ENCODE data around the gene EFHC2. TPM values are rescaled to one million over a fixed set of nuclear protein-coding genes. Genes with fewer than 3 reads are reported as not detected.

The EFHC2 gene
- total RNA-seq, 1 experiment from 2014 or later, result not detected

GRCh38 chrX:44247468-44247867, 96.0 kb downstream of the EFHC2 start:
- no peak for DNase-seq (ENCODE audit: low read depth, low spot score)
- in situ Hi-C loops (cut with HindIII; ENCODE audit: low pct_unique_long_range_greater_than_20kb, low sequenced_read_pairs), result no loop called here

- no peak for DNase-seq (ENCODE audit: low read depth, low spot score)
- in situ Hi-C loops (cut with HindIII; ENCODE audit: low pct_unique_long_range_greater_than_20kb, low sequenced_read_pairs), result no loop called here
Observed at GRCh38 chrX:44246826-44247225, 96.6 kb downstream of the EFHC2 start.

DNA sequence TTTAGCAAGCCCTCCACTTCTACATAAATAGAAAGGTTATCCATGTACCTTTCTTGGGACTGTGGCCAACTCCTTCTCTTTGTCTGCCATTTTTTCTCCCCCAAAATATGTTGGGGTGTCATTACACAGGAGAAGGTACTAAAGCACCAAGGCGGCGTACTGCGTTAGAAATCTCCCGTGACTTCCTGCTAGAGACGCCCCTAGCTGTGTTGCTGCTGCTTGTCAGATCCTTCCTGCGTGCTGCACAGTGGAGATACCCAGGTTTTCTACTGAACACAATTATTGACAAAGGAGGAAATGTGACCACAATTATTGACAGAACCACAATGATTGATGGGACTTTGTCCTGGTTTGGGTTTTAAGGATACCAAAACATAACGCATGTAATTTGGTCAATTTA, 97.7 kb downstream of the EFHC2 start:
- no peak for DNase-seq (ENCODE audit: low read depth, low spot score)
- in situ Hi-C loops (cut with HindIII; ENCODE audit: low pct_unique_long_range_greater_than_20kb, low sequenced_read_pairs), result no loop called here

- peak; percentile 39 for DNase-seq (ENCODE audit: low read depth, low spot score)
- in situ Hi-C loops (cut with HindIII; ENCODE audit: low pct_unique_long_range_greater_than_20kb, low sequenced_read_pairs), result no loop called here
Observed at GRCh38 chrX:44244008-44244407, 99.5 kb downstream of the EFHC2 start.

DNA sequence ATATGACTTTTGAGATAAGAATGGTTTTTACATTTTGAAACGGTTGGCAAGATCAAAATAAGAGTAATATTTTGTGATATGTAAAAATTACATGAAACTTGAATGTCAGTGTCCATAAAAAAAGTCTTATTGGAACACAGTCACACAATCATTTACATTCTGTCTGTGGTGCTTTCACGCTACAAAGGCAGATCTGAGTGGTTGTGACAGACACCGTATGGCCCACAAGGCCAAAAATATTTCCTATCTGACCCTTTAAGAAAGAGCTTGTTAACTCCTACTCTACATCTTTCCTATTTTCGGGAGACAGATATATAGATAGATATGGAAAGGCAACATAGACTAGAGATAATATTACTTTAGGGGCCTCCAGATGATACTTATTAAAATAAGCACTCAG, 101.9 kb downstream of the EFHC2 start:
- in situ Hi-C loops (cut with HindIII; ENCODE audit: low pct_unique_long_range_greater_than_20kb, low sequenced_read_pairs), result no loop called here
- no peak for DNase-seq (ENCODE audit: low read depth, low spot score)

GRCh38 chrX:44240036-44240435, 103.4 kb downstream of the EFHC2 start:
- DNase-seq (ENCODE audit: low read depth, low spot score), result no peak
- in situ Hi-C loops (cut with HindIII; ENCODE audit: low pct_unique_long_range_greater_than_20kb, low sequenced_read_pairs), result no loop called here

- DNase-seq (ENCODE audit: low read depth, low spot score), result no peak
- in situ Hi-C loops (cut with HindIII; ENCODE audit: low pct_unique_long_range_greater_than_20kb, low sequenced_read_pairs), result no loop called here
Observed at GRCh38 chrX:44239036-44239435, 104.4 kb downstream of the EFHC2 start.

GRCh38 chrX:44235534-44235933, 107.9 kb downstream of the EFHC2 start:
- in situ Hi-C loops (cut with HindIII; ENCODE audit: low pct_unique_long_range_greater_than_20kb, low sequenced_read_pairs), result no loop called here

DNA sequence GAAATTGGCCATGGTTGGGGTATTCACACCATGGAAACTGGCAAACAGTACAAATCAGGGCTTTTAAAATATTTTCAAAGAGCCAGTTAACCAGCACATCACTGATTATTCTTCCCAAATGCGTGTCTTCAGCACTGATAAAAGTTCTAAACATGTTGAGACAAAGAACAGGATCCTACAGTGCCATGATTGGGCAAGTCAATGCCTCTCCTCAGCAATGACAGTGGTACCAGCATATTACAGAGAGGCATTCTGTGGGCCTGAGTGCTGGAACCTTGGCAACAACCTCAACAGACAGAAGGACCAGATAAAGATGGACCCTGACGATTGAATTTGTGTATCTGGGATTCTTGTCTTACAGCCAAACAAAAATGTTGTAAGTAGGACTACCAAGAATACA, 108.9 kb downstream of the EFHC2 start:
- in situ Hi-C loops (cut with HindIII; ENCODE audit: low pct_unique_long_range_greater_than_20kb, low sequenced_read_pairs), result no loop called here
- no peak for DNase-seq (ENCODE audit: low read depth, low spot score)

More at GRCh38 chrX:44235534-44235933, 107.9 kb downstream of the EFHC2 start:
- no peak for DNase-seq (ENCODE audit: low read depth, low spot score)

DNA sequence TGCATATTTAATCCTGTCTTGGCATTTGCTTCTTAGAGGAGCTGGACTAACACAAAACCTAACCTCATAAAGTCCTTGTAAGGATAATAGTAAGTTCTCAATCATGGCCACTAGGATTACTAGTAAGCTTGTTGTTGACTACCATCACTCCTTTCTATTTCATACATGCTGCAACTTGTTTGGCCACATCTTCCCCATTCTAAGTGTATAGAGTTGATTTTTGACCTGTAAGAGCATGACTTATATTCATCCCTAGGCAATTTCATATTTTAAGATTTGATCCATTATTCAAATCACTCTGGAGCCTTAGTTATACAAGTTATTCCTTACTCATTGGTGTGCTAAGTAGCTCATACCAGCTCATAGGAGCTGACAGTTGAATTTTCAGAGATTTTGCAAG, 109.4 kb downstream of the EFHC2 start:
- no peak for DNase-seq (ENCODE audit: low read depth, low spot score)
- in situ Hi-C loops (cut with HindIII; ENCODE audit: low pct_unique_long_range_greater_than_20kb, low sequenced_read_pairs), result no loop called here

- no peak for DNase-seq (ENCODE audit: low read depth, low spot score)
- in situ Hi-C loops (cut with HindIII; ENCODE audit: low pct_unique_long_range_greater_than_20kb, low sequenced_read_pairs), result no loop called here
Observed at GRCh38 chrX:44232081-44232480, 111.4 kb downstream of the EFHC2 start.

- in situ Hi-C loops (cut with HindIII; ENCODE audit: low pct_unique_long_range_greater_than_20kb, low sequenced_read_pairs), result no loop called here
Observed at GRCh38 chrX:44228621-44229020, 114.9 kb downstream of the EFHC2 start.

DNA sequence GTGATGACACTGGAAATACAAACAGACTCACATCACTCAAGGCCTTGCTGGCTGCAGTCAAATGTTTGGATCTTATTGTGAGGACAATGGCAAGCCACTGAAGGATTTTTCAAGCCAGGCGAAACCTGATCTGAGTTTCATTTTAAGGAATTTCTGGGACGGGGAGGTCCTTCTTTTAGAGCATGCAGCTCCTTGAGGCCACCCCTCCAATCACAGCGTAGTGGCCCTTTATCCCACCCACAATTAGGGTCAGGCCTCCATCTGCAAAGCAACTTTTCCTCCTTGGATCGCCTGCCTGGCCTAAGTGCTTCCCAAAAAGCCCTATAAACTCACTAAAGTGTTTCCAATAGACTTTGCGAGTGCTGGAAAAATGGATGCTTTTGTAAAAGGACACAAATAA, 115.5 kb downstream of the EFHC2 start:
- in situ Hi-C loops (cut with HindIII; ENCODE audit: low pct_unique_long_range_greater_than_20kb, low sequenced_read_pairs), result no loop called here
- no peak for DNase-seq (ENCODE audit: low read depth, low spot score)

More at GRCh38 chrX:44228621-44229020, 114.9 kb downstream of the EFHC2 start:
- DNase-seq (ENCODE audit: low read depth, low spot score), result no peak

DNA sequence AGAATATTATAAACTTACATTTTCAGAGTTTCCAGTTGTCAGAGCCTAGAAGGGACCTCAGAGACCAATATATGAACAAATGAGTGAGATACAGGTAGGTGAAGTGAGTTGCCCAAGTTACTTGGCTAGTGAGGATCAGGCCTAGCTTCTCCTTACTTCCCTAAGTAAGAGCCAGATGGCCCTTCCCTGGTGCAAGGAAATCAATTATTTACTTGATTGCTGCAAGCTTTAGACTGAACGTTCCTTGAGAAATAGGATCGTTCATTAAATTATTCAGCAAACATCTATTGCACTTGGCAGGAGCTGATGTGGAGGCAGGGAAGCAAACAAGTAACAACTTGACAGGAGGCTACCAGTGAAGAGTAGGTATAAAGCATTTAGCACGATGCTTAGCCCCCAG, 117.8 kb downstream of the EFHC2 start:
- in situ Hi-C loops (cut with HindIII; ENCODE audit: low pct_unique_long_range_greater_than_20kb, low sequenced_read_pairs), result no loop called here
- DNase-seq (ENCODE audit: low read depth, low spot score), result no peak

DNA sequence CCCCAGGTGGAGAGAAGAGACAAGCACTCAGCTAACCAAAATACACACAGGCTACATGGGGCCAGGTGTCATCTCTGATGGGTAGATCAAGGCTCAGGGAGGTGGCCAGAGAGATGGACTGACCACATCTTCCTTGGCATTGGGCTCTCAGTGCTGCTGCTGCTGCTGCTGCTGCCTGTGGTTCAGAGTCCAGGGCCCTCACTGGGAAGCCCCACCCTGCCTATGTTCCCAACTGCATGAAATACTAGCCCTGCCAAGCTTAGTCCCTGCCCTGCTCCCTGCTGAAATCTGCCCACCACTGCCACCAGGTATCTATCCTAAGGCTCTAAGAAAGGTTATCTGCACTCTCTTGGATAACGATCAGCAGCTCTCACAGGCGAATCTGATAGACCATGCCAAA, 118.7 kb downstream of the EFHC2 start:
- in situ Hi-C loops (cut with HindIII; ENCODE audit: low pct_unique_long_range_greater_than_20kb, low sequenced_read_pairs), result no loop called here
- no peak for DNase-seq (ENCODE audit: low read depth, low spot score)

- in situ Hi-C loops (cut with HindIII; ENCODE audit: low pct_unique_long_range_greater_than_20kb, low sequenced_read_pairs), result no loop called here
- DNase-seq (ENCODE audit: low read depth, low spot score), result no peak
Observed at GRCh38 chrX:44223150-44223549, 120.3 kb downstream of the EFHC2 start.

GRCh38 chrX:44218465-44218864, 125.0 kb downstream of the EFHC2 start:
- in situ Hi-C loops (cut with HindIII; ENCODE audit: low pct_unique_long_range_greater_than_20kb, low sequenced_read_pairs), result no loop called here
- no peak for DNase-seq (ENCODE audit: low read depth, low spot score)

GRCh38 chrX:44216171-44216570, 127.3 kb downstream of the EFHC2 start:
- in situ Hi-C loops (cut with HindIII; ENCODE audit: low pct_unique_long_range_greater_than_20kb, low sequenced_read_pairs), result no loop called here
- DNase-seq (ENCODE audit: low read depth, low spot score), result no peak

DNA sequence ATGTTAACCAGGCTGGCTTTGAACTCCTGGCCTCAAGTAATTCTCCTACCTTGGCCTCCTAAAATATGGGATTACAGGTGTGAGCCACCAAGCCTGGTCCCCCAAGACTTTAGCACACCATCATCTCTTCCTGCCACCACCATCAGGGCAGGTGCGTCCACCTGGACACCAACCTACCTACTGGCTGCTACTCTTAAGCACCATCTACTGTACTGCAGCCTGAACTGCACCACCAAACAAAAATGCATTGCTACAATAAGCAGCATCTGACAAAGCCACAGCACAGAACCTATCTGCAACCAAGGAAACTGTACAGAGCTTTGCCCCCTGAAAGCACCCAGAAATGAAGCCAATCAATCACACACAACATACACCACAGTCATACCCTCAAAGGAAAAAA, 139.7 kb downstream of the EFHC2 start:
- no peak for DNase-seq (ENCODE audit: low read depth, low spot score)
- in situ Hi-C loops (cut with HindIII; ENCODE audit: low pct_unique_long_range_greater_than_20kb, low sequenced_read_pairs), result no loop called here

DNA sequence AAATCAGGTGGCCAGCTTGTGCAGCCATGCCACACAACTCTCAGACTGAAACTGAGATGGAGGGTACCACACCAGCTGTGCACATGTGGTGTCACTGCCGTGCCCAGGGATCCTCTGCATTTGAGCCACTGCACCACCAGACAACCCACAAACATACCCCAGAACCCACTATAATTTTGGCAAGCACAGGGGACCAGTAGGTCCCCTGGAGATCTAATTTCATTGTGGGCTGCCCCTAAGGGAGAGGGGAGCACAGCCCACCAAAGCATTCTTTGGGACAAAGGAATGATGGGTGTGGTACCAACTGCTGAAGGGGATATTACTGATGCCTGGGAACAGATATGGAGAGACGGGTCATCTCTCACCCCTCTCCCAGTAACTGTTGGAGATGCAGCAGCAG, 140.9 kb downstream of the EFHC2 start:
- in situ Hi-C loops (cut with HindIII; ENCODE audit: low pct_unique_long_range_greater_than_20kb, low sequenced_read_pairs), result no loop called here
- DNase-seq (ENCODE audit: low read depth, low spot score), result no peak
